Stimulated activated naive CD8-positive, alpha-beta T cell treated with anti-CD3 and anti-CD28 coated beads, Interleukin-15, amount 100 ng/mL, for 72 hours (primary cell): ENCODE data around the gene ERN1.

Experiments used
- ATAC-seq: fragments of 150-1000 bp; cut with Tn5 transposase; 2 replicates; pipeline ENCODE4 v1.10.0; 2021; ENCODE audit warnings: mild to moderate bottlenecking, moderate library complexity
- DNase-seq, 2 donors: peaks; one replicate each; pipeline ENCODE4 v3.0.0; 2021 to 2022
- H3K27ac Mint-ChIP-seq, 2 donors: one replicate each; pipeline ENCODE4 v1.8.0; 2022; ENCODE audit warnings: mild to moderate bottlenecking in 2 of 2, mixed read lengths in 2 of 2, moderate library complexity in 2 of 2
- H3K27me3 Mint-ChIP-seq: one replicate; pipeline ENCODE4 v1.8.0; 2022; ENCODE audit warnings: mixed read lengths
- H3K4me1 Mint-ChIP-seq: one replicate; pipeline ENCODE4 v1.8.0; 2022; ENCODE audit warnings: mild to moderate bottlenecking, mixed read lengths
- H3K4me3 Mint-ChIP-seq, 2 donors: one replicate each; pipeline ENCODE4 v1.8.0; 2022; ENCODE audit warnings: mild to moderate bottlenecking in 2 of 2, mixed read lengths in 2 of 2, moderate library complexity in 1 of 2
- H3K9me3 Mint-ChIP-seq, 2 donors: one replicate each; pipeline ENCODE4 v1.8.0; 2022; ENCODE audit warnings: mixed read lengths in 2 of 2

Gene ERN1

GRCh38 chr17:63998721-63999679, 130.9 kb downstream of the ERN1 start:
- no peaks in the 10 kb centered on the region for H3K9me3 Mint-ChIP-seq
- peak overlapping the region; percentile 2 to 85 for H3K27ac Mint-ChIP-seq
- H3K4me1 Mint-ChIP-seq, result peaks cover 40% of the 10 kb centered on the region
- DNase-seq (no peak), ATAC-seq (peak; percentile 56)
- H3K4me3 Mint-ChIP-seq, result peak overlapping the region; percentile 94 to 97
- no peaks in the 10 kb centered on the region for H3K27me3 Mint-ChIP-seq

GRCh38 chr17:63998050-63998720, 131.8 kb downstream of the ERN1 start, which contains the start of gene PRR29:
PRR29 (plus strand) TSS chr17:63998351; CDS start chr17:63998365, 14 bp downstream.
- H3K4me3 Mint-ChIP-seq, result peak within 1 kb of the TSS; percentile 94 to 97
- peak; percentile 62 to 72 for DNase-seq
- no peaks in the 10 kb centered on the region for H3K27me3 Mint-ChIP-seq
- peak; percentile 78 for ATAC-seq
- peaks cover 40% of the 10 kb centered on the region for H3K4me1 Mint-ChIP-seq
- no peaks in the 10 kb centered on the region for H3K9me3 Mint-ChIP-seq
- H3K27ac Mint-ChIP-seq, result peak within 1 kb of the TSS; percentile 85 to 93

GRCh38 chr17:63997341-63998048, 132.4 kb downstream of the ERN1 start:
- peak overlapping the region; percentile 94 to 97 for H3K4me3 Mint-ChIP-seq
- no peak overlapping the region for H3K27ac Mint-ChIP-seq

GRCh38 chr17:63996430-63997182, 133.3 kb downstream of the ERN1 start:
- H3K9me3 Mint-ChIP-seq, result no peaks in the 10 kb centered on the region
- no peak overlapping the region for H3K27ac Mint-ChIP-seq
- no peak for DNase-seq
- H3K27me3 Mint-ChIP-seq, result peaks cover 14% of the 10 kb centered on the region
- H3K4me3 Mint-ChIP-seq, result no peak overlapping the region
- no peak for ATAC-seq
- H3K4me1 Mint-ChIP-seq, result peaks cover 51% of the 10 kb centered on the region

More at GRCh38 chr17:63997341-63998048, 132.4 kb downstream of the ERN1 start:
- no peaks in the 10 kb centered on the region for H3K9me3 Mint-ChIP-seq
- DNase-seq (no peak), ATAC-seq (no peak)
- H3K27me3 Mint-ChIP-seq, result peaks cover 5% of the 10 kb centered on the region
- peaks cover 45% of the 10 kb centered on the region for H3K4me1 Mint-ChIP-seq

GRCh38 chr17:63995626-63996025, 134.3 kb downstream of the ERN1 start:
- Mint-ChIP-seq H3K27ac (no peak overlapping the region), H3K9me3 (no peaks in the 10 kb centered on the region), H3K4me1 (peaks cover 55% of the 10 kb centered on the region), H3K4me3 (no peak overlapping the region), H3K27me3 (peaks cover 20% of the 10 kb centered on the region)
- ATAC-seq (no peak), DNase-seq (no peak)

GRCh38 chr17:63993368-63993985, 136.5 kb downstream of the ERN1 start:
- H3K4me1 Mint-ChIP-seq, result peaks cover 44% of the 10 kb centered on the region
- H3K27me3 Mint-ChIP-seq, result peaks cover 20% of the 10 kb centered on the region
- no peak overlapping the region for H3K27ac Mint-ChIP-seq
- H3K9me3 Mint-ChIP-seq, result no peaks in the 10 kb centered on the region
- H3K4me3 Mint-ChIP-seq, result no peak overlapping the region
- DNase-seq, result no peak
- ATAC-seq, result peak; percentile 6

- Mint-ChIP-seq H3K27me3 (peaks cover 20% of the 10 kb centered on the region), H3K27ac (no peak overlapping the region), H3K9me3 (no peaks in the 10 kb centered on the region), H3K4me1 (peaks cover 43% of the 10 kb centered on the region), H3K4me3 (peak overlapping the region in 1 of 2 donors; percentile 32)
- DNase-seq (no peak), ATAC-seq (no peak)
Measured at GRCh38 chr17:63991611-63992010, 138.3 kb downstream of the ERN1 start.

GRCh38 chr17:63989622-63990345, 140.2 kb downstream of the ERN1 start:
- peak; percentile 2 for ATAC-seq
- peaks cover 61% of the 10 kb centered on the region for H3K4me1 Mint-ChIP-seq
- no peak overlapping the region for H3K27ac Mint-ChIP-seq
- peaks cover 20% of the 10 kb centered on the region for H3K27me3 Mint-ChIP-seq
- no peak overlapping the region for H3K4me3 Mint-ChIP-seq
- no peaks in the 10 kb centered on the region for H3K9me3 Mint-ChIP-seq
- no peak for DNase-seq
